GM23248 (cell line): Measurements from ENCODE around the gene RUNX1. TPM values are rescaled to one million over a fixed set of nuclear protein-coding genes. Genes with fewer than 3 reads are reported as not detected.

Experiments
- DNase-seq: peaks from one replicate; pipeline ENCODE4 v3.0.0-alpha.2; 2015
- H2AFZ ChIP-seq: fragments of 200-600 bp; sonication (generic); 2 replicates; pipeline ENCODE4 v1.6.1; 2016; ENCODE audit warnings: antibody characterized with exemption
- H3F3A ChIP-seq: fragments of 200-600 bp; sonication (generic); 2 replicates; pipeline ENCODE4 v1.6.1; 2016; ENCODE audit warnings: mild to moderate bottlenecking, antibody characterized with exemption, mixed run types; ENCODE audit not compliant: insufficient read depth
- H3K27ac ChIP-seq: fragments of 200-600 bp; sonication (generic); 2 replicates; pipeline ENCODE4 v1.5.1; 2016; ENCODE audit warnings: mild to moderate bottlenecking
- H3K27me3 ChIP-seq: fragments of 200-600 bp; sonication (generic); replicated peaks from 2 replicates; pipeline ENCODE4 v1.6.1; 2016; ENCODE audit warnings: mild to moderate bottlenecking; ENCODE audit not compliant: insufficient read depth
- H3K36me3 ChIP-seq: fragments of 200-600 bp; sonication (generic); 2 replicates; pipeline ENCODE4 v1.6.1; 2016; ENCODE audit warnings: low read depth, mild to moderate bottlenecking
- H3K4me1 ChIP-seq: fragments of 200-600 bp; sonication (generic); 2 replicates; pipeline ENCODE4 v1.6.1; 2016; ENCODE audit warnings: mild to moderate bottlenecking; ENCODE audit not compliant: insufficient read depth
- H3K4me2 ChIP-seq: fragments of 200-600 bp; sonication (generic); one replicate; pipeline ENCODE4 v1.6.1; 2016; ENCODE audit warnings: mild to moderate bottlenecking; ENCODE audit not compliant: unreplicated experiment
- H3K4me3 ChIP-seq: fragments of 200-600 bp; sonication (generic); 2 replicates; pipeline ENCODE4 v1.5.1; 2016; ENCODE audit warnings: mild to moderate bottlenecking
- H3K79me2 ChIP-seq: fragments of 200-600 bp; sonication (generic); 2 replicates; pipeline ENCODE4 v1.6.1; 2016; ENCODE audit warnings: mild to moderate bottlenecking; ENCODE audit not compliant: insufficient read depth
- H3K9ac ChIP-seq: fragments of 200-600 bp; sonication (generic); 2 replicates; pipeline ENCODE4 v1.6.1; 2016; ENCODE audit warnings: mild to moderate bottlenecking
- H3K9me2 ChIP-seq: fragments of 200-600 bp; sonication (generic); 2 replicates; pipeline ENCODE4 v1.6.1; 2016; ENCODE audit warnings: mixed run types, mild to moderate bottlenecking, moderate library complexity; ENCODE audit not compliant: insufficient read depth
- H3K9me3 ChIP-seq: fragments of 200-600 bp; sonication (generic); one replicate; pipeline ENCODE4 v1.6.1; 2017; ENCODE audit warnings: low read depth
- H4K20me1 ChIP-seq: fragments of 200-600 bp; sonication (generic); 2 replicates; pipeline ENCODE4 v1.6.0; 2016; ENCODE audit not compliant: insufficient read depth
- EZH2 ChIP-seq: fragments of 200-600 bp; sonication (generic); IDR thresholded peaks from 2 replicates; pipeline ENCODE4 v1.6.1; 2018; ENCODE audit warnings: antibody characterized with exemption, mild to moderate bottlenecking; ENCODE audit not compliant: insufficient read depth, poor library complexity, severe bottlenecking
- EZH2phosphoT487 ChIP-seq: fragments of 200-600 bp; sonication (generic); IDR thresholded peaks from 2 replicates; pipeline ENCODE4 v1.6.1; 2018; ENCODE audit warnings: antibody characterized with exemption, moderate library complexity, mild to moderate bottlenecking, low read depth; ENCODE audit not compliant: insufficient read depth
- WGBS, 2 experiments: methylation state at CpG; one replicate each; pipeline ENCODE4 v1.1.6; 2015 to 2017; ENCODE audit warnings: low lambda C conversion rate in 2 of 2, low coverage in 1 of 2; ENCODE audit errors: missing lambda C conversion rate in 2 of 2; 5-methylcytosine and 5-hydroxymethylcytosine counted together
- in situ Hi-C: fragments of 300-500 bp; cut with MboI; formaldehyde crosslinking; loops from 2 replicates; pipeline ENCODE4 v1.15.0; 2020
- polyA plus RNA-seq: library from polyadenylated mRNA; unstranded; fragments of >200 nt; fragmentation: Nextera tagmentation; extraction: Ambion mirVana; gene quantifications from 2 replicates; pipeline ENCODE4 v1.2.1, GENCODE V29; 2016
- total RNA-seq: library from RNA; depleted of rRNA; stranded (reverse); fragments of >200 nt; shearing (Covaris generic); gene quantifications from 2 replicates; pipeline ENCODE4 v1.2.3, GENCODE V29; 2014

The RUNX1 gene
- total and polyA plus RNA-seq, 2 experiments from 2014 or later, result 21.3 to 32.6 TPM

DNA sequence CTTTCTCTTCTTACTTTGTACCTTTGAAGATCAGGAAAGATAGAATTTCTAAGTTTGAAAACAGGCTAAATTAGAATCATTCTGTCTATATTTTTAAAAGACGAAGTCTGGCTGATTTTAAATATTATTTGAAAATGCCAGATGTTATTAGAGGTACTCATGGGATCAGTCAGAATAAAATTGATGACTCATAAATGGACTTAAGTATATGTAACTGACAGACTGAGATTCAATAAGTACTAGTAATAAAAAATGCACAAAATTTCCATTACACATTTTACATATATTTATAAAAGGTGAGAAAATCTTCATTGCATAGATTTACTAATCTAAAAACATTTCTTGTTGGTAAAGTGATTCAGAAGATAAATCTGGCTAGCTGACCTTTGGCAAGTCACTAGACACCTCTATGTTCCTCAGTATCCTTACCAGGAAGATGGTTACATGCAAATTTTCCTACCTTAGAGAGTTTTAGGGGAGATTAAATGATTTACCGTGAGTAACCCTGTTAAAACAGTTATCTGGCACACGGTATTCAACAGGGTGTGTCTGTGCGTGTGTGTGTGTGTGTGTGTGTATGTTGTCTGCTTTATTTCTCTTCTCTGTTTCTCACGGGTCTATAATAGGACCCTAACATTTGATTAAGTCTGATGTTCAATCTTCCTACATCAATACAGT lies 189.0 kb downstream of the RUNX1 start:
- Histone ChIP-seq H3K79me2 (peaks cover 100% of the 10 kb centered on the region), H3K27me3 (no peaks in the 10 kb centered on the region)

DNA sequence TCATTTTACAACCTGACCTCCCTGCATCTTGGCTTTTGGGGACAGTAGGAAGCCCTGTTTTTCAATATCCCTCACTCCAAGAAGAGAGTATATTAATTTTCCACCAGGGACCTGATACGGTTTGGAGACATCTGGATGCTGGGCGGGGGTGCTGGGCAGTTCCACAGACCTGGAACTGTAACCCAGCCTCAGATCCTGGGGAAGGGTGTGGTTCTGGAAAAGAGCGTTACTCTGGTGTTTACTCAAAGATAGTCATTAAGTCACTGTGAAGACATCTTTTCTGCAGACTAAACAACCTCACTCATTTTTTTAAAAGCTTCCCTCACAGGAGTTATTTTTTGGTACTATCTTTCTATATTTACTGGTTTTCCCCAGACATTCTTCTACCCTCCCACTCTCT lies 190.5 kb downstream of the RUNX1 start:
- Histone ChIP-seq H3K27ac (peak overlapping the region; percentile 56), H3F3A (peaks cover 97% of the 10 kb centered on the region), H3K4me3 (no peak overlapping the region), H3K36me3 (peaks cover 97% of the 10 kb centered on the region), H3K9me3 (no peaks in the 10 kb centered on the region), H3K9ac (peak overlapping the region; percentile 48), H3K4me2 (no peak overlapping the region), H3K9me2 (no peaks in the 10 kb centered on the region), H4K20me1 (peaks cover 14% of the 10 kb centered on the region; the same call in 1 of the 2 replicates), H3K27me3 (no peaks in the 10 kb centered on the region), H3K4me1 (peaks cover 38% of the 10 kb centered on the region), H3K79me2 (peaks cover 100% of the 10 kb centered on the region), H2AFZ (no peak overlapping the region)
- 58 to 73% methylated on average over 3 of the region's 3 CpGs for WGBS, 2 experiments
- TF ChIP-seq EZH2phosphoT487, result no peak
- no peak for TF ChIP-seq EZH2
- in situ Hi-C loops, result no loop called here
- peak; percentile 53 for DNase-seq

More for the DNA sequence above, 189.0 kb downstream of the RUNX1 start:
- H3K4me3 ChIP-seq, result no peak overlapping the region
- TF ChIP-seq EZH2phosphoT487 (no peak), EZH2 (no peak)
- H4K20me1 ChIP-seq, result peaks cover 20% of the 10 kb centered on the region; the same call in 1 of the 2 replicates
- H3K9me3 ChIP-seq, result no peaks in the 10 kb centered on the region
- peak overlapping the region; percentile 2; the same call in 1 of the 2 replicates for H3K9ac ChIP-seq
- in situ Hi-C loops, result no loop called here
- 53 to 54% methylated on average over 5 of the region's 5 CpGs for WGBS, 2 experiments
- no peak overlapping the region for H3K4me2 ChIP-seq
- H3K36me3 ChIP-seq, result peaks cover 96% of the 10 kb centered on the region
- H2AFZ ChIP-seq, result no peak overlapping the region
- no peaks in the 10 kb centered on the region for H3K9me2 ChIP-seq
- H3F3A ChIP-seq, result peaks cover 96% of the 10 kb centered on the region
- peaks cover 51% of the 10 kb centered on the region for H3K4me1 ChIP-seq
- DNase-seq, result peak; percentile 52
- H3K27ac ChIP-seq, result peak overlapping the region; percentile 10

DNA sequence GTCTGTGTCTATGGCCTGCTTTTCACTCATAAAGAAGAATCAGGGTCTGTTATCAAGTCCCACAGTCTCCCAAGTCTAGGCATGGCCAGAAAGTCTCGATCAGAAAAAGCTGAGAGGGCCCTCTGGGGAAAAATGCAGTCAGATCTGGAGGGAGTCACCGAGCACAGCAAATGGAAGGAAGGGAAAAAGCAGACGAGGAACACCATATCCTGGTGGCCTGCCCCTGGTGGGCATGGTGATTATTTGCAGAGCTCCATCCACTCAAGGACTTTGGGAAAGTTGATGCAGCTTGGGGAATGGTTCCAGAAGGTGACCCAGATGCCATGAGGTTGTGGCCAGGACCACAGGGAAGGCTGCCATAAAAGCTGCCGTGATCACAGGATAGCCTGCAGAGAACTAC lies 191.2 kb downstream of the RUNX1 start:
- Histone ChIP-seq H3K27ac (peak overlapping the region; percentile 56), H3K9me2 (no peaks in the 10 kb centered on the region), H3F3A (peaks cover 97% of the 10 kb centered on the region), H3K4me3 (no peak overlapping the region), H2AFZ (no peak overlapping the region), H3K79me2 (peaks cover 100% of the 10 kb centered on the region), H3K36me3 (peaks cover 99% of the 10 kb centered on the region), H4K20me1 (peaks cover 9% of the 10 kb centered on the region; the same call in 1 of the 2 replicates), H3K27me3 (no peaks in the 10 kb centered on the region), H3K4me1 (peaks cover 34% of the 10 kb centered on the region), H3K9me3 (no peaks in the 10 kb centered on the region), H3K9ac (peak overlapping the region; percentile 48), H3K4me2 (no peak overlapping the region)
- 67 to 72% methylated on average over 4 of the region's 4 CpGs for WGBS, 2 experiments
- TF ChIP-seq EZH2 (no peak), EZH2phosphoT487 (no peak)
- peak; percentile 55 for DNase-seq
- in situ Hi-C loops, result no loop called here

DNA sequence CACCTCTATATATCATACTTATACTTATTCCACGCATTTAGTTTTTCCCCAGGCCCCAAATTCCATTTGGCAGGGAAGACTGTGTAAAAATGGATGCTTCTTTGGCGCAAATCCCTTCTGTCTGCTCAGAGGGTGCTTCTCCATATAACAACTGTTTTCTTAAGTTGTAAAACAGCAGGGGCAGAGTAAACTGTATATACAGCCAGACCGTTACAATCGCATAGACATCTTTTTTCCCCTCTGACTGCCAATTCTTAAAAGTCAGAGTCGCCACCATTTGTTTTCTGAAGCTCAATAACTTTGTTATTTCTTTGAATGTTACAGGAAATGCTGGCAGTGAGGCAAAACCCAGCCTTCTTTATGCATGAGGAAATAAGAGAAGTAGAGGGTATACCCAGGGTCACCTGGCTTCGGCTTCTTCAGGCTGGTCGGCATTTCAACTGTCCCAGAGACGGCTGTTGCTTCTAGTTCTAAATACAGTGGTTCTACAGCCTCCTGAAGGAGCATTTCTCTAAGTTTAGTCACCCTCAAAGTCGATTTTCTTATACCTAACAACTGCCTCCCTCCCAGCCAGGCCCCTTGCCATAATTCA lies 191.9 kb downstream of the RUNX1 start:
- H3K4me3 ChIP-seq, result no peak overlapping the region
- H3K4me2 ChIP-seq, result no peak overlapping the region
- H3K9me3 ChIP-seq, result no peaks in the 10 kb centered on the region
- H3K36me3 ChIP-seq, result peaks cover 99% of the 10 kb centered on the region
- H3F3A ChIP-seq, result peaks cover 97% of the 10 kb centered on the region
- H4K20me1 ChIP-seq, result peaks cover 9% of the 10 kb centered on the region; the same call in 1 of the 2 replicates
- no peaks in the 10 kb centered on the region for H3K27me3 ChIP-seq
- peaks cover 35% of the 10 kb centered on the region for H3K4me1 ChIP-seq
- in situ Hi-C loops, result no loop called here
- H3K27ac ChIP-seq, result peak overlapping the region; percentile 56
- H2AFZ ChIP-seq, result no peak overlapping the region
- peaks cover 100% of the 10 kb centered on the region for H3K79me2 ChIP-seq
- TF ChIP-seq EZH2 (no peak), EZH2phosphoT487 (no peak)
- no peak for DNase-seq
- peak overlapping the region; percentile 48 for H3K9ac ChIP-seq
- H3K9me2 ChIP-seq, result no peaks in the 10 kb centered on the region
- WGBS, 2 experiments, result 87 to 89% methylated on average over 9 of the region's 9 CpGs
